ENCODE results near the gene CALN1.
"Not testable (repeated sequence)": the region's sequence is repeated elsewhere in the genome, so short reads cannot be mapped to it uniquely, and the experiment has no call there.

The CALN1 gene

DNA sequence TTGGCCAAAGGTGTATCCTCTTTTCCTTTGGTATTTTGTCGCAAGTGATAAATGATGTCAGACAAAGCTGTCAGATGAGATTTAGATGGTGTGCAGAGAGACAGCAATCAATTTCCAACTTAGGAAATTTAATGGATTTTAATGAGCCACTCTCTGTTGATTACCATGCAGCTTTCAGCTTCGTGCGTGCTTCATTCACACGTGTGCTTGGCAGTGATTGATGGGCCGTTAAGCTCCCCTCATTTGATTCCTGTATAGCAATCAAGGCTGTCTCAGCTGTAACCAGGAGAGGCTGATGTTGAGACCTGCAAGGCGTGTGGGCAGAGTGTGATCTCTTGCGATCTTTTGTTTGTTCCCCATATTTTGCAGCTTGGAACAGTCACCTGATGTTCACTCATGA, 439.6 kb downstream of the CALN1 start:
- DNase-seq (ENCODE audit: low spot score), result no peak

DNA sequence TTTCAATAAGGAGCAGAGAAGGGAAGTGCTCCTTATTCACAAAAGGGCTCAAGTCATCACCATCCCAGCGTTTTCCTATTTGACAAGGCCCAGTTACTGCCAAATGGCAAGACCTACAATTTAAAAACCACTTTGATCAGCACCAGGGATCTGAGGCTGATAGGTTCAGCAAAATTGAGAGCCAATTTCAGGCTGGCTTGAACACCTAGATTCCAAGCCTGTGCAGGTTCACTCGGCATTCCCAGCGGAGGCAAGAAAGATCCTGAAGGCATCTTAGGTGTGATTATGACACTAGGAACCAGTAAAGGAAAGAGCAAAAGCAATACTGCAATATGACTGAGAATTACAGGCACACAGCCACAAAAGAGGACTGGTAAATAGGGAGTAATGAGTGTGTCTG, 441.4 kb downstream of the CALN1 start:
- DNase-seq (ENCODE audit: low spot score), result no peak

GRCh38 chr7:71962636-71963035, 449.5 kb downstream of the CALN1 start:
- no peak for DNase-seq (ENCODE audit: low spot score)

DNA sequence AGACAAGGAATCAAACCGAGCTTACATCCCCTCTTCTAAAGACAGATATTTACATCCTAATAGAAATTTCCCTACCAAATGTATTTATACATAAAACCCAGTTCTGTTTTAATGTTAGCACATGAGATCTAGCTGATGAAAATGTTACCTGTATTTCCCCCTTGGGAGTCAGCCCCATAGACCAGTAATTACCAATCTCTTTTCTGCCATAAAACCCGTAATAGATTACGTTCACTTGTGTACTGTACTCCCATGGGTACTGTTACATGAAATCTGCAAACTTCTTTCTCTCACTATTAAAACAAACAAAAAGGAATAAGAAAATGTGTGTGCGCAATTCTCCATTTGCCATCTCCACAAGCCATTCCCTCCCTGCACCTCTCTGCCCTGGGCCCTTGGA, 450.9 kb downstream of the CALN1 start:
- DNase-seq (ENCODE audit: low spot score), result no peak

- DNase-seq (ENCODE audit: low spot score), result no peak
Measured at GRCh38 chr7:71942115-71942514, 470.0 kb downstream of the CALN1 start.

GRCh38 chr7:71937840-71938371, 474.2 kb downstream of the CALN1 start:
- DNase-seq (ENCODE audit: low spot score), result no peak

DNA sequence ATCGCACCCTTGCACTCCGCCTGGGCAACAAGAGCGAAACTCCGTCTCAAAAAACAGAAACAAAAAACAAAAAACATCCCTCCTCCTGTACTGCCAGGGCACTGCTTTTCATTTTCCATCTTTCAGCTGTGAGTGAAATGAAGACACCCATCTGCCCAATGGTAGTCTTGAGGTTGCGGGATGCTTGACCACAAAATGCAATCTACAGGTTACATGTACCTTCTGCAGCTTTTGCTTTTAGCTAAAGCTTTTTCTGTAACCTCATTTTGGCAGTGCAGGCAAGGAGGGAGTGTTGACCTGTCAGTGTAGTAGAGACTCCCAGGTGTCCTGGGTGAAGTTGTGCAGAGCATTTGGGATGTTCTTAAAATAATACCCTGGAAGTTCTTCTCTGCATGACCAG, 476.5 kb downstream of the CALN1 start:
- DNase-seq (ENCODE audit: low spot score), result no peak

GRCh38 chr7:71933426-71933825, 478.7 kb downstream of the CALN1 start:
- DNase-seq (ENCODE audit: low spot score), result no peak

DNA sequence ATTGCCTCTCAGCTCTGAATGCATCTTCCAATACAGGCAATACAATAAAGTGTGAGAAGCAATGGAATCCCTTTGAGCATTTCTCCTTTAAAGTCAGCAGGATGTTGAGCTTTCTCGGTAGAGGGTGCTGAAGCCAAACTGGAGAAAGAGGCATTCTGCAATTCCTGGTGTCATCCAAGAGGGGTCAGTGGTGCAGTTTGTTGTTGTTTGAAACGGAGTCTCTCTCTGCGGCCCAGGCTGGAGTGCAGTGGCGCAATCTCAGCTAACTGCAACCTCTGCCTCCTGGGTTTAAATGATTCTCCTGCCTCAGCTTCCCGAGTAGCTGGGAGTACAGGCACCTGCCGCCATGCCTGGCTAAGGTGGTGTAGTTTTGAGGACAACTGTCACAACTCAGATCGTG, 486.5 kb downstream of the CALN1 start:
- DNase-seq (ENCODE audit: low spot score), result no peak

DNA sequence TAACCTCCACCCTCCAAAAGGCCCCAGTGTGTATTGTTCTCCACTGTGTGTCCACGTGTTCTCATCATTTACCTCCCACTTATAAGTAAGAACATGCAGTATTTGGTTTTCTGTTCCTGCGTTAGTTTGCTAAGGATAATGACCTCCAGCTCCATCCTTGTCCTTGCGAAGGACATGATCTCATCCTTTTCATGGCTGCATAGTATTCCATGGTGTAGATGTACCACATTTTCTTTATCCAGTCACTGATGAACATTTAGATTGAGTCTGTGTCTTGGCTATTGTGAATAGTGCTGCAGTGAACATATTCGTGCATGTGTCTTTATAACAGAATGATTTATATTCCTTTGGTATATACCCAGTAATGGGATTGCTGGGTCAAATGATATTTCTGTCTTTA, 497.9 kb downstream of the CALN1 start:
- DNase-seq (ENCODE audit: low spot score), result not testable (repeated sequence)

- DNase-seq (ENCODE audit: low spot score), result no peak
Measured at GRCh38 chr7:71912476-71912875, 499.7 kb downstream of the CALN1 start.

GRCh38 chr7:71911051-71911450, 501.1 kb downstream of the CALN1 start:
- no peak for DNase-seq (ENCODE audit: low spot score)

GRCh38 chr7:71905821-71906220, 506.3 kb downstream of the CALN1 start:
- DNase-seq (ENCODE audit: low spot score), result no peak

DNA sequence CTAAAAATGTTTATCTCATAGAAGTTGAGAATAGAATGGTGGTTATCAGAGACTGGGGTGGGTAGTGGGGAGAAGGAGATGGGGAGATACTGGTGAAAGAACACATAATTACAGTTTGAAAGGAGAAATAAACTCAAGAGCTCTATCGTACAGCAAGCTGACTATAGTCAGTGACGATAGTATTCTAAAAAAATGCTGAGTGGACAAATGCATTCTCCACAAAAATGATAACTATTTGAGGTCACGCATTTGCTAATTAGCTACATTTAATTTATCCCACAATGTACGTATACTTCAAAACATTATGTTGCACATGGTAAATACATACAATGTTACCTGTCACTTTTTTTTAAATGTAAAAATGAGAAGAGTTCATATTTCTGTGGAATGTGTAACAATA, 507.7 kb downstream of the CALN1 start:
- no peak for DNase-seq (ENCODE audit: low spot score)

DNA sequence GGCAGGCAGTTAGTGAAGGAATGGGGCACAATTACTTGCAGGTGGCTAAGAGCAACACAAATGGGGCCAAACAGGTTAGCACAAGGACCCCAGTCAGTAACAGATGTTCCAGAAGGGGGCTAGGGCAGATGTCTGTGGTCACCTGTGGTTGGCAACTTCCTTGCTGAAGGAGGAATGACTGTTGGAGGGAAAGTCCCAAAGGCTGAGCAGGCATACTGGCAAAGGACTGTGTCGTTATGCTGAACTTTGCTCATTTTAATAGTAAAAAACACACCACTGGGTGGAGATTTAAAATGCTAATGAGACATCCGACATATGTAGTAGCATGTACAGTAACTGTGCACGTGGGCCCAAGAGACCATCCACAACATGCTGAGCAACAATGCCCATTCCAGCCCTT, 511.6 kb downstream of the CALN1 start:
- DNase-seq (ENCODE audit: low spot score), result no peak

GRCh38 chr7:71896535-71896934, 515.6 kb downstream of the CALN1 start:
- DNase-seq (ENCODE audit: low spot score), result no peak

DNA sequence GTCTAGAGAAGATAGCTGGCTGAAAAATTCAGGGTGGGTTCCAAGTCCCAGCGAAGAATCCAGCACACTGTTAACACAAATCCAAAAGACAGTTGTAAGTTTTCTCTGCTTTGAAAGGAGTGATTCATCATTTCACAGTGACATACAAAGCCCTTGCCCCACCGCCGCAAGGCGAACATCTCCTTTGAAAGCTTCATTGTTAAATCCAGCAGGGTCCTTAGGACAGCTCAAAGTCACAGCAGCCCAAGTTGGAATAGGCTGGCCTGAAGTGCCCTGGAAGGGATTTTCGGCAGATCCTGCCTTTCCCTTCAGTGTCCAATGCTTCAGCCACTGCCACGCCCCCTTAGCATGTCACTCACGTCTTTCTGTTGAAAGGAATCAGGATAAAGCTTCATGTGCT, 526.1 kb downstream of the CALN1 start:
- DNase-seq (ENCODE audit: low spot score), result no peak

GRCh38 chr7:71885487-71885886, 526.7 kb downstream of the CALN1 start:
- no peak for DNase-seq (ENCODE audit: low spot score)

DNA sequence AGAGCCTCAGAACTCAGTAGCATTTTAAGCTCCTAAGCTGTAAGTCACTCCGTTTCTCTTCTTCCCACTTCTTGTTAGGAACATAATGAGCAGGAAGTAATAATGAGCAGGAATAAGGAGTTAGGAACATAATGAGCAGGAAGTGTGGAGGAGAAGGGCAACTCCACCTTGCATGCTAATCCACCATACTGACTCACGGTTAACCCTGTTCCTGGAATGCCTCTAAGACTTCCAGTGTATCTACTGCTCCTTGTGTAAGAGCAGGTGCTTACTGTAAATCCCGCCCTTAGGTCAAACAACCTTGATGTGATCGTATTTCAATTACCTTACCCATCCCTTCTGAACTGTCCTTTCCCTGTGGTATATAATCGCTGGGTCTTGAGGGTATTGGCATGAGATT, 528.7 kb downstream of the CALN1 start:
- no peak for DNase-seq (ENCODE audit: low spot score)

DNA sequence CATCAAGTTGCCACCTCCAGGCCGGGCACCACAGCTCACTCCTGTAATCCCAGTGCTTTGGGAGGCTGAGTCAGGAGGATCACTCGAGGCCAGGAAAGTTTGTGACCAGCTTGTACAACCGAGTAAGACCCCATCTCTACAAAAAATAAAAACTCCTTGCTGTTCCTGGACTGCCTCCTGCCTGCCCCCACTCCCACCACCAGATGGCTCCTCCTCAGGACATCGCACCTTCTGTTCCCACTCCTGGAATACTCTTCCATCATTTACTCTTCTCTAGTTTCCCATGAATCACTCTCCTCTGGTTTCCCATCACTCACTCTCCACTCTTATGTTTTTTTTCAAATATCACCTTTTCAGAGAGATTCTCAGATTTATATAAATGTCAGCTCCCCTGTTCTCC, 540.7 kb downstream of the CALN1 start:
- no peak for DNase-seq (ENCODE audit: low spot score)

GRCh38 chr7:71870812-71871211, 541.3 kb downstream of the CALN1 start:
- no peak for DNase-seq (ENCODE audit: low spot score)

DNA sequence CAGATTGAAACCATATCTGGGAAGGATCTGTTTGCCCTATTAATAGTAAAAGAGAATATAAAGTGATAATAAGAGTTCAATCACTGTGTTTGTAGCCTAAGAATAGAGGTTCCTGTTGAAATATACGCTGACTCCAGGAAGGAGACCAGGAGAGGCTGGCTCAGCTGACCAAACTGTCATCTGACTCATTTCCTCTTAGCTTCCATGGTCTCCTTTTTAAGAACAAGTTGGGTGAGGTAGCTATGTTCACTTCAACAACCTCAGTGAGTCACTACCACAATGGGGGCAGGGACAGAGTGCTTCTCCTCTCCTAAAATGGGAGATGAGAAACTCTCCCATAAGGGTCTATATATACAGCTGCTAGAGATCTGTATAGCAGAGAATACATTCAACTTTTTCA, 543.3 kb downstream of the CALN1 start:
- DNase-seq (ENCODE audit: low spot score), result no peak

DNA sequence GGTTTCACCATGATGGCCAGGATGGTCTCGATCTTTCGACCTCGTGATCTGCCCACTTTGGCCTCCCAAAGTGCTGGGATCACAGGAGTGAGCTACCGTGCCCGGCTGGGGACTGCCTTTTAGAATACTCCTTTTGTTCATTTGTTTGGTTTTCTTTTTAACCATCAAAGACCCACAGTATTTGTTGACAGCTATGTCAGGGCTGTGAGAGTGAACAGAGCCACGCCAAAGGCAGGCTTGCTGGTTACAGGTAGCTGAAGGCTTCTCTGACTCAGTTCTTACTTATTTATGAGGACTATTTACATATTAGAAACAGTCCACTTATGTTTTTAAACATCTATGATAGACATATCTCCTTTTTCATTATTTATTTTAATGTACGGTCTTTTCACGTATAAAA, 544.5 kb downstream of the CALN1 start:
- DNase-seq (ENCODE audit: low spot score), result no peak

DNA sequence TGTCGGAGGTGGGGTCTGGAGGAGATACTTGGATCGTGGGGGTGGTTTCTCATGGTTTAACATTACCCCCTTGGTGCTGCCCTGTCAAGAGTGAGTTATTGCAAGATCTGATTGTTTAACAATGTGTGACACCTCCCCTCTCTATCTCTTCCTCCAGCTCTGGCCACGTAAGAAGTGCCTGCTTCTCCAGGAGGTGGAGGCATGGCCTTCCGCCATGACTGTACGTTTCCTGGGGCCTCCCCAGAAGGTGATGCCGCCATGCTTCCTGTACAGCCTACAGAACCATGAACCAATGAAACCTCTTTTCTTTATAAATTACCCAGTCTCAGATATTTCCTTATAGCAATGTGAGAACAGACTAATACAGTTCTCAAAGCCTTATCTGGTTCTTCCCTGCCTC, 547.0 kb downstream of the CALN1 start:
- no peak for DNase-seq (ENCODE audit: low spot score)

- no peak for DNase-seq (ENCODE audit: low spot score)
Measured at GRCh38 chr7:71864130-71864529, 548.0 kb downstream of the CALN1 start.

Measured in germinal center (tissue), 1 donor.